B cell (primary cell): ENCODE results near the gene CXCL8. TPM values are rescaled to one million over a fixed set of nuclear protein-coding genes. Genes with fewer than 3 reads are reported as not detected.

Experiments used
- ATAC-seq: fragments of 200-7000 bp; cut with Tn5 transposase; one replicate; pipeline ENCODE4 v1.10.0; 2021; ENCODE audit warnings: low read depth, mild to moderate bottlenecking, moderate number of reproducible peaks, moderate library complexity
- CTCF ChIA-PET: fragments of 350-600 bp; sonication (Branson Sonifier 250); formaldehyde crosslinking; loops from one replicate; lab custom pipeline; 2021; ENCODE audit warnings: antibody characterized with exemption, inconsistent platforms; lab: Charles Lee
- POLR2A ChIA-PET: fragments of 350-600 bp; sonication (Branson Sonifier 250); formaldehyde crosslinking; loops from one replicate; lab custom pipeline; 2021; ENCODE audit warnings: antibody characterized with exemption; lab: Charles Lee
- DNase-seq: peaks from one replicate; pipeline ENCODE4 v3.0.0; 2013
- H2AFZ ChIP-seq: 2 replicates; pipeline ENCODE4 v1.6.1; 2012; ENCODE audit warnings: mild to moderate bottlenecking, low read depth, low read length; ENCODE audit not compliant: insufficient read depth, poor library complexity, severe bottlenecking
- H3K27ac ChIP-seq, 2 donors: 1 replicate in 1 of 2; 2 replicates in 1 of 2; pipeline ENCODE4 v1.5.1; 2012 to 2013; ENCODE audit warnings: low read length in 2 of 2, mild to moderate bottlenecking in 2 of 2, moderate library complexity in 1 of 2
- H3K27me3 ChIP-seq, 4 experiments: fragments of 200-600 bp in 1 of 4; sonication (generic) in 1 of 4; replicated peaks in 1 of 4; 1 replicate in 2 of 4; 2 replicates in 2 of 4; pipeline versions ENCODE4 v1.6.1 to v1.7.0; 2013 to 2016; ENCODE audit warnings: low read length in 3 of 4, mild to moderate bottlenecking in 2 of 4, mixed read lengths in 1 of 4, moderate library complexity in 1 of 4; ENCODE audit not compliant: insufficient read depth in 4 of 4, control insufficient read depth in 3 of 4; ENCODE audit errors: control extremely low read depth in 1 of 4
- H3K36me3 ChIP-seq, 2 experiments: replicated peaks in 1 of 2; 1 replicate in 1 of 2; 2 replicates in 1 of 2; pipeline versions ENCODE4 v1.6.1 to v1.7.1; 2013; ENCODE audit warnings: low read length in 1 of 2; ENCODE audit not compliant: insufficient read depth in 2 of 2, control insufficient read depth in 1 of 2; ENCODE audit errors: control extremely low read depth in 1 of 2, extremely low read depth in 1 of 2
- H3K4me1 ChIP-seq, 2 donors: fragments of 200-600 bp in 1 of 2; sonication (generic) in 1 of 2; 1 replicate in 1 of 2; 2 replicates in 1 of 2; pipeline versions ENCODE4 v1.5.1 to v1.6.1; 2013 to 2017; ENCODE audit warnings: low read length in 2 of 2; ENCODE audit not compliant: control insufficient read depth in 2 of 2, insufficient read depth in 2 of 2
- H3K4me2 ChIP-seq: replicated peaks from 2 replicates; pipeline ENCODE3; 2012; ENCODE audit warnings: mild to moderate bottlenecking, low read depth, low read length; ENCODE audit not compliant: poor library complexity, severe bottlenecking
- H3K4me3 ChIP-seq, 5 experiments: fragments of 200-600 bp in 1 of 5; sonication (generic) in 1 of 5; 1 replicate in 3 of 5; 2 replicates in 2 of 5; pipeline versions ENCODE4 v1.5.1 to v1.7.0; 2011 to 2016; ENCODE audit warnings: low read length in 4 of 5, mild to moderate bottlenecking in 4 of 5, low read depth in 2 of 5, control low read depth in 1 of 5, moderate library complexity in 1 of 5; ENCODE audit not compliant: insufficient read depth in 1 of 5; ENCODE audit errors: control extremely low read depth in 1 of 5, extremely low read depth in 1 of 5
- H3K79me2 ChIP-seq: fragments of 200-600 bp; sonication (generic); one replicate; pipeline ENCODE4 v1.6.0; 2016; ENCODE audit warnings: low read length; ENCODE audit not compliant: control insufficient read depth, insufficient read depth
- H3K9ac ChIP-seq: fragments of 200-600 bp; sonication (generic); 2 replicates; pipeline ENCODE4 v1.6.1; 2017; ENCODE audit warnings: mild to moderate bottlenecking, low read length, moderate library complexity
- H3K9me3 ChIP-seq, 3 donors: one replicate each; pipeline versions ENCODE4 v1.6.1 to v1.7.1; 2013; ENCODE audit warnings: low read length in 2 of 3; ENCODE audit not compliant: control insufficient read depth in 2 of 3, insufficient read depth in 1 of 3; ENCODE audit errors: control extremely low read depth in 1 of 3
- H4K20me1 ChIP-seq: 2 replicates; pipeline ENCODE4 v1.6.0; 2012; ENCODE audit warnings: mild to moderate bottlenecking, low read length; ENCODE audit not compliant: insufficient read depth, control insufficient read depth, poor library complexity, severe bottlenecking
- H3K27ac Mint-ChIP-seq: one replicate; pipeline ENCODE4 v1.8.0; 2021; ENCODE audit warnings: mixed read lengths
- H3K27me3 Mint-ChIP-seq: one replicate; pipeline ENCODE4 v1.8.0; 2021; ENCODE audit warnings: mixed read lengths
- H3K4me1 Mint-ChIP-seq: one replicate; pipeline ENCODE4 v1.8.0; 2021; ENCODE audit warnings: mixed read lengths
- H3K4me3 Mint-ChIP-seq: one replicate; pipeline ENCODE4 v1.8.0; 2021; ENCODE audit warnings: mixed read lengths
- H3K9me3 Mint-ChIP-seq: one replicate; pipeline ENCODE4 v1.8.0; 2022; ENCODE audit warnings: mixed read lengths; ENCODE audit not compliant: insufficient read depth
- EZH2 ChIP-seq: IDR thresholded peaks from 2 replicates; pipeline ENCODE4 v1.6.1; 2012; ENCODE audit warnings: borderline replicate concordance, low read depth, mild to moderate bottlenecking, moderate library complexity, low read length; ENCODE audit not compliant: insufficient read depth, poor library complexity, severe bottlenecking
- WGBS: methylation state at CpG from one replicate; pipeline ENCODE4 v1.1.5; 2013; ENCODE audit warnings: missing lambda C conversion rate; ENCODE audit not compliant: insufficient coverage; 5-methylcytosine and 5-hydroxymethylcytosine counted together
- intact Hi-C: fragments of 100-400 bp; cut with micrococcal nuclease; formaldehyde crosslinking; loops from one replicate; pipeline ENCODE4 v1.10.0; 2022
- polyA plus RNA-seq: library from polyadenylated mRNA; depleted of rRNA; stranded (reverse); fragments of >200 nt; gene quantifications from 2 replicates; pipeline ENCODE4 v1.2.3, GENCODE V29; 2012
- total RNA-seq, 2 donors: library from RNA; stranded (reverse); fragments of 120-200 nt in 1 of 2; gene quantifications; 1 replicate in 1 of 2; 2 replicates in 1 of 2; pipeline versions ENCODE4 v1.2.3 to v1.2.4, GENCODE V29; 2013 to 2022
- TF ChIP-seq, protein P1 (sequence below): fragments of 200-600 bp; IDR thresholded peaks from one replicate; pipeline ENCODE4 v1.8.0; 2022; ENCODE audit warnings: antibody characterized with exemption, mild to moderate bottlenecking

Gene CXCL8
- total and polyA plus RNA-seq, 2 donors (not counting 1 experiment from before 2014, with no cell fraction given): 0.32 to 7.5 TPM

DNA sequence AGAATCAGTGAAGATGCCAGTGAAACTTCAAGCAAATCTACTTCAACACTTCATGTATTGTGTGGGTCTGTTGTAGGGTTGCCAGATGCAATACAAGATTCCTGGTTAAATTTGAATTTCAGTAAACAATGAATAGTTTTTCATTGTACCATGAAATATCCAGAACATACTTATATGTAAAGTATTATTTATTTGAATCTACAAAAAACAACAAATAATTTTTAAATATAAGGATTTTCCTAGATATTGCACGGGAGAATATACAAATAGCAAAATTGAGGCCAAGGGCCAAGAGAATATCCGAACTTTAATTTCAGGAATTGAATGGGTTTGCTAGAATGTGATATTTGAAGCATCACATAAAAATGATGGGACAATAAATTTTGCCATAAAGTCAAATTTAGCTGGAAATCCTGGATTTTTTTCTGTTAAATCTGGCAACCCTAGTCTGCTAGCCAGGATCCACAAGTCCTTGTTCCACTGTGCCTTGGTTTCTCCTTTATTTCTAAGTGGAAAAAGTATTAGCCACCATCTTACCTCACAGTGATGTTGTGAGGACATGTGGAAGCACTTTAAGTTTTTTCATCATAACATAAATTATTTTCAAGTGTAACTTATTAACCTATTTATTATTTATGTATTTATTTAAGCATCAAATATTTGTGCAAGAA lies 2.3 kb downstream of the CXCL8 start:
- no peak for TF ChIP-seq EZH2
- TF ChIP-seq, protein P1, sequence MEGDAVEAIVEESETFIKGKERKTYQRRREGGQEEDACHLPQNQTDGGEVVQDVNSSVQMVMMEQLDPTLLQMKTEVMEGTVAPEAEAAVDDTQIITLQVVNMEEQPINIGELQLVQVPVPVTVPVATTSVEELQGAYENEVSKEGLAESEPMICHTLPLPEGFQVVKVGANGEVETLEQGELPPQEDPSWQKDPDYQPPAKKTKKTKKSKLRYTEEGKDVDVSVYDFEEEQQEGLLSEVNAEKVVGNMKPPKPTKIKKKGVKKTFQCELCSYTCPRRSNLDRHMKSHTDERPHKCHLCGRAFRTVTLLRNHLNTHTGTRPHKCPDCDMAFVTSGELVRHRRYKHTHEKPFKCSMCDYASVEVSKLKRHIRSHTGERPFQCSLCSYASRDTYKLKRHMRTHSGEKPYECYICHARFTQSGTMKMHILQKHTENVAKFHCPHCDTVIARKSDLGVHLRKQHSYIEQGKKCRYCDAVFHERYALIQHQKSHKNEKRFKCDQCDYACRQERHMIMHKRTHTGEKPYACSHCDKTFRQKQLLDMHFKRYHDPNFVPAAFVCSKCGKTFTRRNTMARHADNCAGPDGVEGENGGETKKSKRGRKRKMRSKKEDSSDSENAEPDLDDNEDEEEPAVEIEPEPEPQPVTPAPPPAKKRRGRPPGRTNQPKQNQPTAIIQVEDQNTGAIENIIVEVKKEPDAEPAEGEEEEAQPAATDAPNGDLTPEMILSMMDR: no peak
- H3K9me3 ChIP-seq: no peaks in the 10 kb centered on the region
- Mint-ChIP-seq H3K4me1 (no peaks in the 10 kb centered on the region), H3K4me3 (no peak overlapping the region), H3K27ac (no peak overlapping the region), H3K27me3 (peaks cover 6% of the 10 kb centered on the region), H3K9me3 (no peaks in the 10 kb centered on the region)
- H3K9ac ChIP-seq: no peak overlapping the region
- H3K36me3 ChIP-seq: no peaks in the 10 kb centered on the region
- no peak overlapping the region for H2AFZ ChIP-seq
- ChIA-PET CTCF (no interaction called here), POLR2A (no interaction called here)
- H3K4me1 ChIP-seq: no peaks in the 10 kb centered on the region
- H3K4me2 ChIP-seq: no peak overlapping the region
- DNase-seq: no peak
- H4K20me1 ChIP-seq: no peaks in the 10 kb centered on the region
- ATAC-seq: no peak
- no peaks in the 10 kb centered on the region for H3K79me2 ChIP-seq
- no peak overlapping the region for H3K27ac ChIP-seq
- H3K4me3 ChIP-seq: no peak overlapping the region
- H3K27me3 ChIP-seq: no peaks in the 10 kb centered on the region
- intact Hi-C loops: no loop called here
- 90% methylated on average over 2 of the region's 2 CpGs for WGBS

DNA sequence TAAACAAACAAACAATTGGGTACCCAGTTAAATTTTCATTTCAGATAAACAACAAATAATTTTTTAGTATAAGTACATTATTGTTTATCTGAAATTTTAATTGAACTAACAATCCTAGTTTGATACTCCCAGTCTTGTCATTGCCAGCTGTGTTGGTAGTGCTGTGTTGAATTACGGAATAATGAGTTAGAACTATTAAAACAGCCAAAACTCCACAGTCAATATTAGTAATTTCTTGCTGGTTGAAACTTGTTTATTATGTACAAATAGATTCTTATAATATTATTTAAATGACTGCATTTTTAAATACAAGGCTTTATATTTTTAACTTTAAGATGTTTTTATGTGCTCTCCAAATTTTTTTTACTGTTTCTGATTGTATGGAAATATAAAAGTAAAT lies 2.9 kb downstream of the CXCL8 start:
- Histone ChIP-seq H4K20me1 (no peaks in the 10 kb centered on the region), H3K79me2 (no peaks in the 10 kb centered on the region), H3K4me3 (no peak overlapping the region), H3K36me3 (no peaks in the 10 kb centered on the region), H3K9me3 (no peaks in the 10 kb centered on the region), H3K4me2 (no peak overlapping the region), H3K4me1 (no peaks in the 10 kb centered on the region), H3K9ac (no peak overlapping the region), H2AFZ (no peak overlapping the region), H3K27me3 (no peaks in the 10 kb centered on the region), H3K27ac (no peak overlapping the region)
- Mint-ChIP-seq H3K27me3 (peaks cover 5% of the 10 kb centered on the region), H3K9me3 (no peaks in the 10 kb centered on the region), H3K4me3 (no peak overlapping the region), H3K27ac (no peak overlapping the region), H3K4me1 (no peaks in the 10 kb centered on the region)
- CTCF ChIA-PET: interaction anchor here (0.6 kb wide), 1 partner anchor 17 kb away, joined by 5 read pairs; no protein-coding TSS in a partner anchor
- POLR2A ChIA-PET: no interaction called here
- intact Hi-C loops: no loop called here
- TF ChIP-seq, protein P1: no peak
- TF ChIP-seq EZH2: no peak
- WGBS: no CpG with 5 or more reads among the region's 1 CpG
- DNase-seq: no peak
- ATAC-seq: no peak
